Measurements from ENCODE around the gene SMCO2.

DNA sequence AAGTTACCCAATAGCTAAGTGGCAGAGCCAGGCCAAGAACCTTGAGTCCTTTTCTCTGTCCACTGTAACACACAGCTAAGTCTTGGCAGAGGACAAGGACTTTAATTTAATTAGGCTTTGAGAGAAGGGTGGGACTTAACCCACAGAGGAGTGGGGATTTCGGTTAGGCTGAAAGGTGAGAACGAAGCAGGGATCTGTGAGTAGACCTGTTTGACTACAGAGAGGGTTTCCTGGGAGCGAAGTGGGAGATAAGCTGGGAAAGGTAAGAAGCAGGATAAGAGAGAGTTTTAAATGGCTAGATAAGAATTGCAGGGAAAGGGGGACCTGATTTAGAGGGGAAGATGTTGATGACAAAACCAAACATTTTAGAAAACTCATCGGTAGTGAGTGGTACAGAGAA, 75.4 kb downstream of the SMCO2 start:
- TF ChIP-seq, protein P1, sequence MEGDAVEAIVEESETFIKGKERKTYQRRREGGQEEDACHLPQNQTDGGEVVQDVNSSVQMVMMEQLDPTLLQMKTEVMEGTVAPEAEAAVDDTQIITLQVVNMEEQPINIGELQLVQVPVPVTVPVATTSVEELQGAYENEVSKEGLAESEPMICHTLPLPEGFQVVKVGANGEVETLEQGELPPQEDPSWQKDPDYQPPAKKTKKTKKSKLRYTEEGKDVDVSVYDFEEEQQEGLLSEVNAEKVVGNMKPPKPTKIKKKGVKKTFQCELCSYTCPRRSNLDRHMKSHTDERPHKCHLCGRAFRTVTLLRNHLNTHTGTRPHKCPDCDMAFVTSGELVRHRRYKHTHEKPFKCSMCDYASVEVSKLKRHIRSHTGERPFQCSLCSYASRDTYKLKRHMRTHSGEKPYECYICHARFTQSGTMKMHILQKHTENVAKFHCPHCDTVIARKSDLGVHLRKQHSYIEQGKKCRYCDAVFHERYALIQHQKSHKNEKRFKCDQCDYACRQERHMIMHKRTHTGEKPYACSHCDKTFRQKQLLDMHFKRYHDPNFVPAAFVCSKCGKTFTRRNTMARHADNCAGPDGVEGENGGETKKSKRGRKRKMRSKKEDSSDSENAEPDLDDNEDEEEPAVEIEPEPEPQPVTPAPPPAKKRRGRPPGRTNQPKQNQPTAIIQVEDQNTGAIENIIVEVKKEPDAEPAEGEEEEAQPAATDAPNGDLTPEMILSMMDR (conservative IDR thresholded peaks at IDR 0.05): no peak
- TF ChIP-seq ZFX (IDR thresholded peaks at IDR 0.05): no peak

All from C4-2B (cell line).